Measurements from ENCODE around the gene MCU.
"Not testable (repeated sequence)": the region's sequence is repeated elsewhere in the genome, so short reads cannot be mapped to it uniquely, and the experiment has no call there.

Gene MCU

GRCh38 chr10:72731916-72732419, 40.0 kb downstream of the MCU start:
- no peak for DNase-seq

- DNase-seq: no peak
Observed at GRCh38 chr10:72732521-72732920, 40.6 kb downstream of the MCU start.

DNA sequence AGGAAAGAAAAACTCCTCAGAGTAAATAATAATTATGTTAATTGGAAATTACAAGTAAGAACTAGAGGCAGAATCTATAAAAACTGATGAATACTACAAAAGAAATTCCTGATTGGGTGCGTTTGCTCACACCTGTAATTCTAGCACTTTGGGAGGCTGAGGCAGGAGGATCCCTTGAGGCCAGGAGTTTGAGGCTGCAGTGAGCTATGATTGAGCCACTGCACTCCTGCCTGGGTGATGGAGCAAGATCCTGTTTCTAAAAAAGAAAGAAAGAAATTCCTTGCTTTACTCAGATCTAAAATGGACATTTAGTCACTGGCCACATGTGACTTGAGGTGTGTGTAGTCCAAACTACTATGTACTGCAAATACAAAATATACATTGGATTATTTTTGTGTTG, 42.0 kb downstream of the MCU start:
- DNase-seq: no peak

DNA sequence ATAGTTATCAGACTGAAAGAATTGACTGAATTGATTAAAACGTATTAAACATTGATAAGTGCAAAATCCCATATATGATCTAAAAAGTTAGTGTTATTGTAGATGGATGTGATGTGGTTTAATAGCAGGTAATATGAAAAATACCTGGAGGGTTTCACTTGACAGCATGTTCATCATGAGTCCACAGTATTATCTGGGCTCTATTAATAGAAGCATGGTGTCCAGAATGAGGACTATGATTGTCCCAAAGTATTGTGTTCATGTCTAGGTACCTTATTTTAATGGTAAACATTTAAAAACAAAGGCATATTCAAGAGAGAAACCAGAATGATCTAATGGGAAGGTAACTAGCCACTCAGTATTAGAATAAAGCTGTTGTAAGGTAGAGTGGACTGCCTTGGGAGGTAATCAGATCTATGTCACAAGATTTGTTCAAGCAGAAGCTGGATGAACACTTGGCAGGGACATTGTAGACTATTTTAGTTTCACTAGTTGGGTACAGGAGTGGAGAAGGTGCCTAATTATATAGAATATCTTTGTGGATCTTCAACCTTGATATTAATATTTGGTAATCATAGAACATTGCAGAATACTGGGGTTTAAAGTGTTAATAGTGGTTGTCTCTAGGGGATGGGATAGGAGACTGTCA, 43.5 kb downstream of the MCU start:
- no peak for DNase-seq

- no peak for DNase-seq
Observed at GRCh38 chr10:72736176-72736827, 44.4 kb downstream of the MCU start.

DNA sequence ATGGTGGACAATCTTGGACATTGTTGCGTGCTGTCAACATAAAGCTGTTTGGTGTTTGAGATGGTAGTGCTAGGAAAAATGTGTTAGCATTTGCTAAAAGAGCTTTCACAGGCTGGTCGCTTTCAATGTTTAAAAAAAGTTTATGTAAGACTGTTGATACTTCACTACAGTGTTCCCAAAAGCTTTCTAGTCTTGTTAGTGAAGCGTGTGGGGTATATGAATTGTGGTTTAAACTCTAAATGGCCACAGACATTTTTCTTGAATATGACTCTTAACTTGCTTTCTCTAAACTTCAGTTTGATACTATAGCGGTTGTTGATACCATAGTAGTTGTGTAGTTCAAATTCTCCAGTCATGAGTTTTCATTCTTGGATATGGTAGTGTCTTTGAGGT, 44.9 kb downstream of the MCU start:
- DNase-seq: no peak

GRCh38 chr10:72737357-72737756, 45.4 kb downstream of the MCU start:
- DNase-seq: not testable (repeated sequence)

DNA sequence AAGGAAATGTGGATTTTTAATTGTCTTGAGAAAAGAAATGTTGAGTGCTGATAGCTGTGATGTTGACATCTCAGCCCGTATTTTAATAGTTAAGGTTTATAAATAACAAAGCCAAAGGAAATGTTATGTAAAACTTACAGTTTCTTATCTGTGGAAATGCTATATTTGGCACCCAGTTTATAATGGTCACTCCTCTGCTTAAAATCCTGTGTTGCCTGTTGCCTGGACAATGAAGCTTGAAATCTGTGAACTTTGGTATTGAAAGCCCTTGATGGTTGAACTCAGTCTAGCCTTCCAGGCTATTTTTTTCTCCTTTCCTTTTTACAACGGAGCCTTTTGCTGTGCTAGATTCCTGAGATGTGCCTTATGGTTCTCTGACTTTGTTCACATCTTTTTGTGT, 46.5 kb downstream of the MCU start:
- no peak for DNase-seq

DNA sequence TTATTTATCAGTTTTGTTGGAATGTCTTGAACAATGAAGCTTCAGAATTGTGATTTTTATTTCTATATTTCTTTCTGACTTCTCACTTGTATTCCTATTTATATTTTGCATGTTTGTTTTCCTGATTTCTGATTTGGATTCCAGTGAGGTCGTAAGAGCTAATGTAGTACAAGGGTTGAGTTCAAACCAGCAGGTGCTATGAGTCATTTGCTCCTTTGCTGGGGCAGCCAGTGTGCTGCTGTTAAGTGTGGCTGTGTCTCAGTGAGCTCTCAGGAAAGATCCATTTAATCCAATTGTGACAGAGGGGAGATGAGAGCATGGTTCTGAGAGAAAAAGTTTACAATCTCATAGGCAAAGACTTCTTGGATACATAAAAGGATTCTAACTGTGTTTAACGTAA, 48.6 kb downstream of the MCU start:
- DNase-seq: no peak

DNA sequence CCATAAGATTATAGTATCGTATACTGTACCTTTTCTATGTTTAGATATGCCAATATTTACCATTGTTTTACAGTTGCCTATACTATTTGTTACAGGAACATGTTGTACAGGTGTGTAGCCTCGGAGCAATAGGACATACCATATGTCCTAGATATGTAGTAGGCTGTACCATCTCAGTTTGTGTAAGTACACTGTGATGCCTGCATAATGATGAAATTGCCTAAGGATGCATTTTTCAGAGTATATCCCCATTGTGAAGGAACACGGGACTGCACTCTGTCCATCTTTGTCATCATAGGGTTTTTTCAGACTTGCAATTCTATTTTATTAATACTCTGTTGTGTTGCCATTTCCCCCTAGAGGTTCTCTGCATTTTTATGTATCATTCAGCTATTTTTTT, 50.1 kb downstream of the MCU start:
- DNase-seq: no peak

DNA sequence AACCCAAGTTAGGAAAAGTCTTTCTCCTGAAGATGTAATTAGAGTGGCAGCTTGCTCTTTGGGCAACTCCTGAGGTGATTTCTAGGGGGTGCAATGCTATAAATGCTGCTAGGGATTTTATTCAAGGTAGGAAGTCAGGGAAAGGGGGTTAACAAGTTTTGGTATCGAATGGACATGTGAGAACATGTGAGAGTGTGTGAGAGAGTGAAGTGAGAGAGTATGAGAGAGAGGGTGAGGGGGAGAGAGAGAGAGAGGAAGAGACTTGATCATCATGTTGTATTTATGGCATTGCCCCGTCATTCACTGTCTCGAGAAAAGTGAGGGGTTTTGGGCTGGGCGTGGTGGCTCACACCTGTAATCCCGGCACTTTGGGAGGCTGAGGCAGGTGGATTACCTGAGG, 50.9 kb downstream of the MCU start:
- no peak for DNase-seq

- no peak for DNase-seq
Observed at GRCh38 chr10:72744566-72744965, 52.6 kb downstream of the MCU start.

- no peak for DNase-seq
Observed at GRCh38 chr10:72746426-72747363, 54.8 kb downstream of the MCU start.

DNA sequence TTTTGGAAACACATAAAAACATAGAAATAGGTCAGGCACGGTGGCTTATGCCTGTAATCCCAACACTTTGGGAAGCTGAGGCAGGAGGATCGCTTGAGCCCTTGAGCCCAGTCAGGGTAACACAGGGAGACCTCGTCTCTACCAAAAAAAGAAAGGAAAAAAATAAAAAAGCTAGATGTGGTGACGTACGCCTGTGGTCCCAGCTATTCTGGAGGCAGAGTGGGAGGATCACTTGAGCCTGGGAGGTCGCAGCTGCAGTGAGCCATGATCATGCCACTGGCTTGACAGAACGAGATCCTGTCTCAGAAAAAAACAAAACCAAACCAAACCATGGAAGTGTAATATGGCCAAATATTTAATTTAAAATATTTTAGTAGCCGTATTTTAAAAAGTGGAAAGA, 55.6 kb downstream of the MCU start:
- no peak for DNase-seq

- no peak for DNase-seq
Observed at GRCh38 chr10:72753760-72754231, 61.9 kb downstream of the MCU start.

GRCh38 chr10:72754275-72755032, 62.5 kb downstream of the MCU start:
- DNase-seq: no peak

DNA sequence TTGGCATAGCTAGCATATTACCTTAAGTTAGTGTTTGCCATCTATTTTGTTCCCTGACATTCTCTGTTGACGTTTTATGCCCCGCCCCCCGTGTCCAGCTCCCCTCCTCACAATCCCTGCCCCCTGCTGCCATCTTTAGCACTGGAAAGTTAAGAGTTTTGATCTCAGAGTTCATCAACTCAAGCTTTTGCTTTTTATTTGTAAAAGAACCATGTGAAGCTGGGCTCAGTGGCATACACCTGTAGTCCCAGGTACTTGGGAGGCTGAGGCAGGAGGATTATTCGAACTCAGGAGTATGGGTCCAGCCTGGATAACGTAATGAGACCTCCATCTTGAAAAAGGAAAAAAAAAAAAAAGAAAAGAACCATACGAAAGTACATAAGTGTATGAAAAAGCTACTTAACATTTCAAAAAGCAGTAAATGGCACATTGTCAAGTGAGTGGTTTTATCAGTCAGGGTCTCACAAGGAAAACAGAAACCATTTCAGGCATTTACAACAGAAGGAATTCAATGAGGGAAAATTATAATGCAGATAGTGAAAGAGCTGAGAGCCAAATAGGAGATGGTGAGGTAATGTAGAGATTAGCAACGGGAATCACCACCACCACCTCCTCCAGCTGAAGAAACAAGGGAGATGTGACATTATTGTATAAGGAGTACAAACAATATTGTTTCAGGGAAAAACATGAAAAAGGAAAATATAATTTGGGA, 64.9 kb downstream of the MCU start:
- DNase-seq: no peak

DNA sequence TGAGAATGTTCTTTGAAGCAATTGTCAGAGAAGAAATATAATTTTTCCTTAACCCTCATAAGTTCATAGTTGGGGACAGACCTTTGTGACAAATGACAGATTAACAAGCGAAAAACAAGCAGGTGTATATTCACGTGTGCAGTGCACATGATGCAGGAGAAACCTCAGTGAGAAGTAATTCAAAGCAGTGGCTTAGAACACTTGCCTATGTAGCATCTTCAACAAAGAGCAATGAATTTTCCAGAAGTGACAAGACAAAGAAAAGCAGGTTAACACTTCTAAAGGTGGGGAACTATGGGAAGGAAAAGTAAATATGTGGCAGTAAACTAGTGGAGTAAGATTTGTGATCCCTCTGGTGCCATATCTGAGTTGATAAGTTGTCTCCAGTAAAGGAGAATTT, 65.8 kb downstream of the MCU start:
- DNase-seq: no peak

DNA sequence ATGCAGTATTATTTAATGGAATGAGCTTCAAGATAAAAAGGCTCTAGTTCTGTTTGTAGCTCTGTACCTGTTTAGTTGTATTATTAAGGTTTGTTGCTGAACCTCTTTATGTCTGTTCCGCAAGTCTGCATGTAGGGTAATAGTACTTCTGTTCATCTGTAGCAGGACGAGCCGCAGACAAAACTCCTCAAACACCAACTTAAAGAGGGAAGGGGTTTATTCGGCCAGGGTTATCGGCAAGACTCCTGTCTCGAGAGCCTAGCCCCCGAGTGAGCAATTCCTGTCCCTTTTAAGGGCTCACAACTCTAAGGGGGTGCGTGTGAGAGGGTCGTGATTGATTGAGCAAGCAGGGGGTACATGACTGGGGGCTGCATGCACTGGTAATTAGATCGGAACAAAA, 67.0 kb downstream of the MCU start:
- DNase-seq: not testable (repeated sequence)

DNA sequence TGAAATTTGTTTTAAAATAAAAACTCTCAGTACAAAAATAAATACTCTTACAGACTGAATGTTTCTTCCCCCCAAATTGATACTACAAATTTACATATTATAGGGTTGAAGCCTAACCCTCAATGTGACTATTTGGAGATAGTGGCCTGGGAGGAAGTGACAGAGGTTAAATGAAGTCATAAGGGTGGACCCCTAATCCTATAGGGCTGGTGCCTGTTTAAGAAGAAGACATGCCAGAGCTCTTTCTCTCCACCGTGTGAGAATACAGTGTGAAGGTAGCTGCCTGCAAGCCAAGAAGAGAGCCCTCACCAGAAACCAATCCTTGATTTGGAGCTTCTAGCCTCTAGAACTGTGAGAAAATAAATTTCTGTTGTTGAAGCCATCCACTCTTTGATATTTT, 67.6 kb downstream of the MCU start:
- no peak for DNase-seq

DNA sequence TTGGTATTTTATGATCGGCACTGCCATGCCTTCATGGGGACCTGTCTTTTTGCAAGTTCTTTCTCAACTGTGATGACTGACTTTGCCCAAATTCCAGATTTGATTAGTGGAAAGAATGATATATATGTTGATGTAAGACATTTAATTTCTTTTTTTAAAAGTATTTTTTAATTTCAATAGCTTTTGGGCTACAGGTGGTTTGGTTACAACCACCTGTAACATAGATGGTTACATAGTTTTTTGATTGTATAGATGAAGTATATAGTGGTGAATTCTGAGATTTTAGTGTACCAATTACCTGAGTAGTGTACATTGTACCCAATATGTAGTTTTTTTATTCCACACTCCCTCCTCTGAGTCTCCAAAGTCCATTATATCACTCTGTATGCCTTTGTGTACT, 69.6 kb downstream of the MCU start:
- no peak for DNase-seq

GRCh38 chr10:72762042-72762441, 70.1 kb downstream of the MCU start:
- no peak for DNase-seq
